ENCODE measurements around the gene HPX. TPM values are rescaled to one million over a fixed set of nuclear protein-coding genes. Genes with fewer than 3 reads are reported as not detected.

Gene HPX, protein sequence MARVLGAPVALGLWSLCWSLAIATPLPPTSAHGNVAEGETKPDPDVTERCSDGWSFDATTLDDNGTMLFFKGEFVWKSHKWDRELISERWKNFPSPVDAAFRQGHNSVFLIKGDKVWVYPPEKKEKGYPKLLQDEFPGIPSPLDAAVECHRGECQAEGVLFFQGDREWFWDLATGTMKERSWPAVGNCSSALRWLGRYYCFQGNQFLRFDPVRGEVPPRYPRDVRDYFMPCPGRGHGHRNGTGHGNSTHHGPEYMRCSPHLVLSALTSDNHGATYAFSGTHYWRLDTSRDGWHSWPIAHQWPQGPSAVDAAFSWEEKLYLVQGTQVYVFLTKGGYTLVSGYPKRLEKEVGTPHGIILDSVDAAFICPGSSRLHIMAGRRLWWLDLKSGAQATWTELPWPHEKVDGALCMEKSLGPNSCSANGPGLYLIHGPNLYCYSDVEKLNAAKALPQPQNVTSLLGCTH
- total RNA-seq: 0.40 TPM in 1 of 2 replicates, not detected in the other

DNA sequence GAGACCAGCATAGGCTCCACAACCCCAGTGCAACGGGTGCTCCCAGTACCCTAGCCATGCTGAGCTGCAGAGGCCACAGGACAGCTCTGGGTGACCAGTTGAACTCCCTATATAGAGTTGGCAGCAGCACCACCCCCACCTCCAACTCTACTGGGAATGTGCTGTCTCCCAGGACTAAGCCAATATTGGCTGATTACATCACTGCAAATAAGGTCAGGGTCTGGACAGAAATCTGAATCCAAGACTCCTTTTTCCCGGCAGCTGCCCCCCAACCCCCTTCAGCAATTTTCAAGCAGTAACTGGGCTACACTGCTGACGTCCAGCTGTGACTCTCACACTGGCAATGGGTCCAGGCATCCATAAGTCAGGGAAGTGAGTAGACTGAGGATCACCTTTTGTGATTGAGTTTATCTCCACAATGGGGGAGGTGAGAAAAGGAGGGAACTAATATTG is at the start of gene HPX:
TSS of gene HPX (minus strand) at position 82 of the 453 bp plus-strand sequence. CDS start at position 58, 24 bp downstream.
- Mint-ChIP-seq H3K9me3 (no peaks in the 10 kb centered on the region), H3K27me3 (no peaks in the 10 kb centered on the region), H3K4me1 (no peaks in the 10 kb centered on the region), H3K36me3 (ENCODE audit: low read depth) (no peaks in the 10 kb centered on the region), H3K27ac (no peak within 1 kb of the TSS), H3K4me3 (no peak within 1 kb of the TSS)
- ChIA-PET CTCF (interaction anchor here (1.0 to 10.2 kb wide), 4 partner anchors 18 to 96 kb away, joined by 3 to 331 read pairs (median 4); no protein-coding TSS in a partner anchor), POLR2A (no interaction called here)
- intact Hi-C loops (cut with micrococcal nuclease): no loop called here
- no peak for ATAC-seq (ENCODE audit: low read depth)
- no peak for TF ChIP-seq CTCF (IDR thresholded peaks at IDR 0.05)
- DNase-seq: no peak

GRCh38 chr11:6489306-6489705 is 48.5 kb upstream of the HPX start:
- no peak overlapping the region for H3K27ac Mint-ChIP-seq
- H3K36me3 Mint-ChIP-seq (ENCODE audit: low read depth): peaks cover 49% of the 10 kb centered on the region
- TF ChIP-seq CTCF (IDR thresholded peaks at IDR 0.05): no peak
- H3K4me1 Mint-ChIP-seq: no peaks in the 10 kb centered on the region
- no peak for DNase-seq
- POLR2A ChIA-PET: interaction anchor here (1.3 kb wide), 1 partner anchor 99 kb away, joined by 6 read pairs; the partner anchor contains the start of gene SMPD1
- H3K4me3 Mint-ChIP-seq: no peak overlapping the region
- no peaks in the 10 kb centered on the region for H3K27me3 Mint-ChIP-seq
- CTCF ChIA-PET: interaction anchor here (1.9 kb wide), 1 partner anchor 110 kb away, joined by 9 read pairs; no protein-coding TSS in a partner anchor
- no peaks in the 10 kb centered on the region for H3K9me3 Mint-ChIP-seq
- intact Hi-C loops (cut with micrococcal nuclease): no loop called here
- ATAC-seq (ENCODE audit: low read depth): no peak

- no peak for ATAC-seq (ENCODE audit: low read depth)
- Mint-ChIP-seq H3K27ac (no peak overlapping the region), H3K27me3 (no peaks in the 10 kb centered on the region), H3K4me1 (no peaks in the 10 kb centered on the region), H3K4me3 (no peak overlapping the region), H3K36me3 (ENCODE audit: low read depth) (peaks cover 47% of the 10 kb centered on the region), H3K9me3 (no peaks in the 10 kb centered on the region)
- intact Hi-C loops (cut with micrococcal nuclease): no loop called here
- no peak for DNase-seq
- TF ChIP-seq CTCF (IDR thresholded peaks at IDR 0.05): no peak
- POLR2A ChIA-PET: no interaction called here
- CTCF ChIA-PET: interaction anchor here (1.9 kb wide), 1 partner anchor 110 kb away, joined by 9 read pairs; no protein-coding TSS in a partner anchor
These were observed 48.0 kb upstream of the HPX start for GRCh38 chr11:6488821-6489220.

DNA sequence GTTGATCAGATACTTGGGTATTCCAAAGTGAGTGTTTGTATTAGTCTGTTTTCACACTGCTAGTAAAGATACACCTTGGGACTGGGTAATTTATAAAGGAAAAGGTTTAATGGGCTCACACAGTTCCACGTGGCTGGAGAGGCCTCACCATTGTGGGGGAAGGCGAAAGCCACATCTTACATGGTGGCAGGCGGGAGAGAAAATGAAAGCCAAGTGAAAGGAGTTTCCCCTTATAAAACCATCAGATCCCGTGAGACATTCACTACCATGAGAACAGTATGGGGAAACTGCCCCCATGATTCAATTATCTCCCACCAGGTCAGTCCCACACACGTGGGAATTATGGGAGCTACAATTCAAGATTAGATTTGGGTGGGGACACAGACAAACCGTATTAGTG is 47.6 kb upstream of the HPX start:
- intact Hi-C loops (cut with micrococcal nuclease): no loop called here
- no peak for TF ChIP-seq CTCF (IDR thresholded peaks at IDR 0.05)
- Mint-ChIP-seq H3K4me1 (peaks cover 3% of the 10 kb centered on the region), H3K27ac (peak overlapping the region; percentile 43), H3K4me3 (no peak overlapping the region), H3K36me3 (ENCODE audit: low read depth) (peaks cover 47% of the 10 kb centered on the region), H3K9me3 (no peaks in the 10 kb centered on the region), H3K27me3 (no peaks in the 10 kb centered on the region)
- CTCF ChIA-PET: no interaction called here
- ATAC-seq (ENCODE audit: low read depth) (no peak), DNase-seq (no peak)
- POLR2A ChIA-PET: no interaction called here

GRCh38 chr11:6486938-6487337 is 46.2 kb upstream of the HPX start:
- Mint-ChIP-seq H3K4me1 (peaks cover 17% of the 10 kb centered on the region), H3K4me3 (no peak overlapping the region), H3K27ac (no peak overlapping the region), H3K27me3 (no peaks in the 10 kb centered on the region), H3K36me3 (ENCODE audit: low read depth) (peaks cover 46% of the 10 kb centered on the region), H3K9me3 (no peaks in the 10 kb centered on the region)
- DNase-seq (no peak), ATAC-seq (ENCODE audit: low read depth) (no peak)
- CTCF ChIA-PET: interaction anchor here (1.7 kb wide), 1 partner anchor 108 kb away, joined by 4 read pairs; no protein-coding TSS in a partner anchor
- no peak for TF ChIP-seq CTCF (IDR thresholded peaks at IDR 0.05)
- intact Hi-C loops (cut with micrococcal nuclease): no loop called here
- POLR2A ChIA-PET: interaction anchor here (0.6 kb wide), 1 partner anchor 96 kb away, joined by 3 read pairs; no protein-coding TSS in a partner anchor
